OCI-LY7 (cell line): ENCODE results near the gene SMARCC1. TPM values are rescaled to one million over a fixed set of nuclear protein-coding genes. Genes with fewer than 3 reads are reported as not detected.

Source experiments
- BruUV-seq: library from RNA; stranded (reverse); fragments of 400-500 nt; replicated peaks from 2 replicates; lab custom pipeline; 2021; lab: Mats Ljungman, UMichigan
- CTCF ChIA-PET: fragments of 300-600 bp; sonication (Branson Sonifier 250); formaldehyde crosslinking; loops from one replicate; lab custom pipeline; 2022; ENCODE audit warnings: antibody characterized with exemption; ENCODE audit not compliant: unreplicated experiment; lab: Charles Lee
- POLR2A ChIA-PET: fragments of 300-600 bp; sonication (Branson Sonifier 250); formaldehyde crosslinking; loops from one replicate; lab custom pipeline; 2022; ENCODE audit warnings: antibody characterized with exemption; lab: Charles Lee
- DNase-seq: peaks from one replicate; pipeline ENCODE4 v3.0.0-alpha.2; 2015; ENCODE audit warnings: low spot score
- H2AFZ ChIP-seq: fragments of 200-600 bp; sonication (generic), shearing (Covaris generic); 2 replicates; pipeline ENCODE4 v1.6.1; 2014; ENCODE audit warnings: mild to moderate bottlenecking, antibody characterized with exemption, low read length, moderate library complexity
- H3K27ac ChIP-seq: fragments of 200-600 bp; sonication (generic); 2 replicates; pipeline ENCODE4 v1.5.1; 2014; ENCODE audit warnings: mixed run types, low read depth, mild to moderate bottlenecking, moderate library complexity, low read length, inconsistent platforms; ENCODE audit not compliant: poor library complexity, severe bottlenecking
- H3K36me3 ChIP-seq: fragments of 200-600 bp; sonication (generic); 2 replicates; pipeline ENCODE4 v1.6.1; 2014; ENCODE audit warnings: mild to moderate bottlenecking, antibody characterized with exemption, low read length, moderate library complexity, mixed read lengths; ENCODE audit not compliant: insufficient read depth
- H3K4me1 ChIP-seq: fragments of 200-600 bp; sonication (generic); 2 replicates; pipeline ENCODE4 v1.5.1; 2014; ENCODE audit warnings: mild to moderate bottlenecking, low read length; ENCODE audit not compliant: insufficient read depth, poor library complexity, severe bottlenecking
- H3K4me2 ChIP-seq: fragments of 200-600 bp; sonication (generic); 2 replicates; pipeline ENCODE4 v1.6.1; 2014; ENCODE audit warnings: mild to moderate bottlenecking, low read length
- H3K4me3 ChIP-seq: fragments of 200-600 bp; sonication (generic); 2 replicates; pipeline ENCODE4 v1.5.1; 2014; ENCODE audit warnings: mild to moderate bottlenecking, low read depth, low read length; ENCODE audit not compliant: poor library complexity, severe bottlenecking
- H3K79me2 ChIP-seq: fragments of 200-600 bp; sonication (generic); 2 replicates; pipeline ENCODE4 v1.6.1; 2016; ENCODE audit warnings: low read depth, mild to moderate bottlenecking, low read length, moderate library complexity, mixed read lengths; ENCODE audit not compliant: insufficient read depth
- H3K9me2 ChIP-seq: fragments of 200-600 bp; sonication (generic); 2 replicates; pipeline ENCODE4 v1.6.1; 2016; ENCODE audit warnings: mild to moderate bottlenecking, low read length, mixed read lengths; ENCODE audit not compliant: insufficient read depth
- H3K9me3 ChIP-seq: fragments of 200-600 bp; sonication (generic); 2 replicates; pipeline ENCODE4 v1.6.1; 2014; ENCODE audit warnings: mild to moderate bottlenecking, mixed run types, low read length, mixed read lengths
- H4K20me1 ChIP-seq: fragments of 200-600 bp; sonication (generic); 2 replicates; pipeline ENCODE4 v1.6.1; 2014; ENCODE audit warnings: mild to moderate bottlenecking, antibody characterized with exemption, low read length, moderate library complexity, mixed read lengths; ENCODE audit not compliant: insufficient read depth
- CTCF ChIP-seq: fragments of 200-600 bp; sonication (generic); conservative IDR thresholded peaks from 2 replicates; pipeline ENCODE4 v1.5.1; 2014; ENCODE audit warnings: mild to moderate bottlenecking, antibody characterized with exemption, low read length, moderate library complexity, mixed read lengths
- EZH2phosphoT487 ChIP-seq: fragments of 200-600 bp; sonication (generic); IDR thresholded peaks from 2 replicates; pipeline ENCODE4 v1.6.1; 2018; ENCODE audit warnings: low read depth, borderline replicate concordance, mild to moderate bottlenecking, mixed run types, antibody characterized with exemption, low read length, moderate library complexity, mixed read lengths
- intact Hi-C: fragments of 100-400 bp; cut with micrococcal nuclease; formaldehyde crosslinking; loops from one replicate; pipeline ENCODE4 v1.10.0; 2022; ENCODE audit not compliant: unreplicated experiment
- total RNA-seq, 2 experiments: library from RNA; depleted of rRNA in 1 of 2; stranded (reverse); fragments of >200 nt in 1 of 2; shearing (Covaris generic) in 1 of 2; gene quantifications; 2 replicates each; pipeline ENCODE4 v1.2.3, GENCODE V29; 2014 to 2022

The SMARCC1 gene
- total RNA-seq, 2 experiments from 2014 or later: 83.2 to 176 TPM

GRCh38 chr3:47566667-47567066, 215.0 kb downstream of the SMARCC1 start:
- TF ChIP-seq EZH2phosphoT487 (no peak), CTCF (no peak)
- no peak for DNase-seq
- CTCF ChIA-PET: no interaction called here
- Histone ChIP-seq H3K9me3 (no peaks in the 10 kb centered on the region), H3K9me2 (no peaks in the 10 kb centered on the region), H3K27ac (no peak overlapping the region), H3K36me3 (no peaks in the 10 kb centered on the region), H3K79me2 (no peaks in the 10 kb centered on the region), H2AFZ (no peak overlapping the region), H4K20me1 (no peaks in the 10 kb centered on the region), H3K4me2 (no peak overlapping the region), H3K4me3 (no peak overlapping the region), H3K4me1 (no peaks in the 10 kb centered on the region)
- BruUV-seq: no TSS peak
- intact Hi-C loops: no loop called here
- POLR2A ChIA-PET: no interaction called here

DNA sequence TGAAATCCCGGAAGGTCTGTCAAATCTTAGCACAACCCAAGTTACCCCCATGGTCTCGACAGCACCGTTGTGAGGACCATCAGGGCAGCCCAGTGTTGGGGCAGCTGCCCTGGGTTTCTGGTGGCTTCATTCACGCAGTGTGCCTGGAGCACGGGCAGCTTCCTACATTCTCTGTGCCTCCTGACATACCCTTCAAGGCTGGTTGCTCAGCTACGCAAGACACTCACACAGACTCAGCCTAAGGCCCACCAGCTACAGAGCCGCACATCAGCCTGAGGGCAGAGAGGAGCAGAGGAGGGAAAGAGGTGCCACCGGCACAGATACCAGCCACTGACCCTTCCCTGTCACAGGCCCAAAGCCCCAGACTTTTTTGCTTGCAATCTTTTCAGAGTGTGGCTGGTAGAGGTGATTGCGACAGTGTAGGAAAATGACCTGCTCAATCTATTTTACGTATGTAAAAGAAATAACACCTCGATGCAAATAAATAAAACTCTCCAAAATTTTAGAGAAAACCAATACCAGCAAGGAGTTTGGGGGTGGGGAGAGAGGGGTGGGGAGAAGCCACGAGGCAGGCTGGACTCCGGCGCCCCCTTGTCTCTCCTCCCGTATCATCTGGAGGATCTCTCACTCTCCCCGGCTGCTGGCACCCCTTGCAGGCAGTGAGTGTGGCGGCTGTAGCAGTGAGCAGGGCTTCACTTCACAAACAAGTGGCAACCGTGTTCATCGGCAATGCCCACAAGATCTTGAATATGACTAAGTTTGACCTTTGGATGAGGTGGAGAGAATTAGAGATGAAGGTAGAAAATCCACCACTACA, 215.8 kb downstream of the SMARCC1 start:
- no peak overlapping the region for H3K4me2 ChIP-seq
- CTCF ChIA-PET: no interaction called here
- H3K9me3 ChIP-seq: no peaks in the 10 kb centered on the region
- no peaks in the 10 kb centered on the region for H3K4me1 ChIP-seq
- H3K9me2 ChIP-seq: no peaks in the 10 kb centered on the region
- H4K20me1 ChIP-seq: no peaks in the 10 kb centered on the region
- TF ChIP-seq CTCF: no peak
- no peak for TF ChIP-seq EZH2phosphoT487
- POLR2A ChIA-PET: no interaction called here
- H3K79me2 ChIP-seq: no peaks in the 10 kb centered on the region
- intact Hi-C loops: no loop called here
- H3K27ac ChIP-seq: no peak overlapping the region
- no TSS peak for BruUV-seq
- no peak for DNase-seq
- no peaks in the 10 kb centered on the region for H3K36me3 ChIP-seq
- H2AFZ ChIP-seq: no peak overlapping the region
- H3K4me3 ChIP-seq: no peak overlapping the region

- POLR2A ChIA-PET: interaction anchor here (0.6 to 1.0 kb wide), 3 partner anchors 8 to 112 kb away, joined by 3 to 4 read pairs (median 4); no protein-coding TSS in a partner anchor
- no TSS peak for BruUV-seq
- no peaks in the 10 kb centered on the region for H4K20me1 ChIP-seq
- no peak for DNase-seq
- H3K79me2 ChIP-seq: no peaks in the 10 kb centered on the region
- H2AFZ ChIP-seq: no peak overlapping the region
- H3K27ac ChIP-seq: no peak overlapping the region
- no peak overlapping the region for H3K4me3 ChIP-seq
- H3K4me2 ChIP-seq: no peak overlapping the region
- CTCF ChIA-PET: no interaction called here
- TF ChIP-seq EZH2phosphoT487 (no peak), CTCF (no peak)
- intact Hi-C loops: no loop called here
- H3K9me2 ChIP-seq: no peaks in the 10 kb centered on the region
- no peaks in the 10 kb centered on the region for H3K4me1 ChIP-seq
- H3K9me3 ChIP-seq: no peaks in the 10 kb centered on the region
- H3K36me3 ChIP-seq: no peaks in the 10 kb centered on the region
Observed at GRCh38 chr3:47556351-47556750, 225.3 kb downstream of the SMARCC1 start.
